Cardiac fibroblast (primary cell): Measurements from ENCODE around the gene LARGE1.

Experiments
- DNase-seq, 2 donors: peaks; one replicate each; pipeline versions ENCODE4 v3.0.0 to v3.0.0-alpha.2; 2010; ENCODE audit warnings: low read depth in 2 of 2
- H3K4me3 ChIP-seq, 2 donors: replicated peaks in 1 of 2; 1 replicate in 1 of 2; 2 replicates in 1 of 2; pipeline ENCODE4 v1.5.1; 2011; ENCODE audit warnings: low read depth in 2 of 2, low read length in 2 of 2, mild to moderate bottlenecking in 2 of 2, moderate library complexity in 1 of 2
- TF ChIP-seq, protein P1 (sequence below): IDR thresholded peaks from one replicate; pipeline ENCODE4 v1.5.1; 2011; ENCODE audit warnings: low read depth, mild to moderate bottlenecking, low read length, inconsistent platforms

The LARGE1 gene

DNA sequence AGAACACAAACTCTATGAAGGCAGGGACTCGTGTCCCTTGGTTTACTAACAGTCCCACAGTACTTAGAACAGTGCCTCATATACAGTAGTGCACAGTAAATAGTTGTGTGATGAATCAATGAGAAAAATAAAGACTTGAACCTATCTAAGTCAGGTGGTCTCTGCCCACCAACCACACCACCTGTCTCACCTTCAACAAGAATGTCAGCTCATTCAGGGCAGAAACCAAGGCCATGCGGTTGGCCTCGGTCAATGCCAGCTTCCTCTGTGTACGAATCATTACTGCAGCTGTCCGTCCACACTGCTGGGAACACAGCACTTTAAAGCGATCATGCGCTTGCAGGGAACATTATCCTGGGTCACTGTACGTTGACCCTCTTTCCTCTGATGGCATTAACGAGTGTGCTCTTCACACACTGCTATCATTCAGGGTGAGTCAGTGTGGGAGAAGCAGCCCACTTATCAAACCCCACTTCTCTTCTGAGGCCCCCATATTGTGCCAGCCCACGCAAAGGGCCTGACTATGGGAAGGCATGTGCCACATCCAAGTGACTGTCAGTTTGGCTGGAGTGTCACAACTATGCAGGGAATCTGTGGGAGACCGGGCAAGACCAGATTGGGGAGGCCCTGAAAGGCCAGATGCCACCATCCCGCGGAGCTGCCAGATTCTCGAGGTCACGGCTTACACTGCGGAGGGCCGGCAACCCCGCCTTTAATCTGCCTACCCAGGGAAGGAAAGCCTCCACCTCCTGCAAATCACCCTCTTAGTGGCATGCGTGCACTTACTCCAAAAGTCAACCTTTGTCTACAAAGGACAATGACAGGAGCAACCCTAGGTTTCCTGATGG is 36.1 kb downstream of the LARGE1 start:
- TF ChIP-seq, protein P1, sequence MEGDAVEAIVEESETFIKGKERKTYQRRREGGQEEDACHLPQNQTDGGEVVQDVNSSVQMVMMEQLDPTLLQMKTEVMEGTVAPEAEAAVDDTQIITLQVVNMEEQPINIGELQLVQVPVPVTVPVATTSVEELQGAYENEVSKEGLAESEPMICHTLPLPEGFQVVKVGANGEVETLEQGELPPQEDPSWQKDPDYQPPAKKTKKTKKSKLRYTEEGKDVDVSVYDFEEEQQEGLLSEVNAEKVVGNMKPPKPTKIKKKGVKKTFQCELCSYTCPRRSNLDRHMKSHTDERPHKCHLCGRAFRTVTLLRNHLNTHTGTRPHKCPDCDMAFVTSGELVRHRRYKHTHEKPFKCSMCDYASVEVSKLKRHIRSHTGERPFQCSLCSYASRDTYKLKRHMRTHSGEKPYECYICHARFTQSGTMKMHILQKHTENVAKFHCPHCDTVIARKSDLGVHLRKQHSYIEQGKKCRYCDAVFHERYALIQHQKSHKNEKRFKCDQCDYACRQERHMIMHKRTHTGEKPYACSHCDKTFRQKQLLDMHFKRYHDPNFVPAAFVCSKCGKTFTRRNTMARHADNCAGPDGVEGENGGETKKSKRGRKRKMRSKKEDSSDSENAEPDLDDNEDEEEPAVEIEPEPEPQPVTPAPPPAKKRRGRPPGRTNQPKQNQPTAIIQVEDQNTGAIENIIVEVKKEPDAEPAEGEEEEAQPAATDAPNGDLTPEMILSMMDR: no peak
- no peak overlapping the region for H3K4me3 ChIP-seq
- no peak for DNase-seq

- TF ChIP-seq, protein P1: no peak
- no peak overlapping the region for H3K4me3 ChIP-seq
- no peak for DNase-seq
Observed at GRCh38 chr22:33883561-33883960, 36.7 kb downstream of the LARGE1 start.

DNA sequence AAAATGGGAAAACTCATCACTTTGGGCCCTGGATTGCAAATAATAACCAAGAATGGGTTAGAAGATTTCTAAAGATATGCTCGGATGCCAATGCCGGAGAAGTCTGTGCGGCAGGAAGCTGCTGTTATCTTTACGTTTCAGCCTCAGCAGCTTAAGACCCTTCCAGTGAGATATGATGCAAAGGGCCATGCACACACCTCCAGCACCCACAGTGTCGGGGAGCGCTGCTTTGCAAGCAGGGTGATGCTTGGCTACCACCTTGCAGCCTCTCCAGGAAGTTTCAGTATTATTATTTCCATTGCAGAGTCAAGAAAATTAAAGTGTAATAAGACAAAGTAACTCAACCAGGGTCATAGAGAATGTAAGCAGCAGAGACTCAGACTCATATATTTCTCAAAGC is 37.3 kb downstream of the LARGE1 start:
- no peak overlapping the region for H3K4me3 ChIP-seq
- TF ChIP-seq, protein P1: no peak
- no peak for DNase-seq

DNA sequence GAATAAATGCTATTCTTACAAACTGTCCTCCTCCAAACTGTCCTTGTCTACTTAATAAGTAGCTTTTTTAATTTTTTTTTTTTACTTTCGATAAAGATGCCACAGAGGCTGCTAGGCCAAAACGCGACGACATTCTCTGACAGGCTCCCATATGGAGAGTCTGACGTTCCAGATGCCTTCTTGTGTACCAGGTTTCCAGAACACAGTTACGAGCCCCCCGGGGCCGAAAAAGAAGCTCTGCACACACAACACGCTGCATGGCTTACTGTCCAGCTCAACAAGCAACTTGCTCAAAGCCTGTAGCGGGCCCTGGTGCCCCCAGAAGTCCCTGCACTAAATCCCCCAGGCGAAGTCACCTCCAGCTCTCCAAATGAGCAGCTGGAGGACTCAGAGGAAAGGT is 39.3 kb downstream of the LARGE1 start:
- no peak for DNase-seq
- TF ChIP-seq, protein P1: no peak
- no peak overlapping the region for H3K4me3 ChIP-seq

DNA sequence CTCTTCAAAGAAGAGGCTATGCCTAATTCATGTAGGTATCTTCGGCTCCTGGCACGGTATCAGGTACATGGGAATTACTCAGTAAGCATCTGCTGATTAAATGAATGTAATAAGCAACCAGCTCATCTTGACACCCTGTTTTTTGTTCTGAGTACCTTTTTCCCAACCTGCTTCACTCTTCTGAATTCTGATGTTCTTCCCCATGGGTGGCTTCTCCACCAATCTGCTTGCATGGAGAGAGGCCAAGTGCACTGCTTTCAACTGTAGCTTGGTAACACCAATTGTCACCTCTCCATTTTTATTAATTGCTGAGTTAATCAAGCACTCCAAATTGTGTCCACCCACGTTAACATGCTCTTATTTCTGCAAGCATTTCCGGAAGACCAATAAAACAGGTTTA is 40.5 kb downstream of the LARGE1 start:
- TF ChIP-seq, protein P1: no peak
- DNase-seq: no peak
- H3K4me3 ChIP-seq: no peak overlapping the region

DNA sequence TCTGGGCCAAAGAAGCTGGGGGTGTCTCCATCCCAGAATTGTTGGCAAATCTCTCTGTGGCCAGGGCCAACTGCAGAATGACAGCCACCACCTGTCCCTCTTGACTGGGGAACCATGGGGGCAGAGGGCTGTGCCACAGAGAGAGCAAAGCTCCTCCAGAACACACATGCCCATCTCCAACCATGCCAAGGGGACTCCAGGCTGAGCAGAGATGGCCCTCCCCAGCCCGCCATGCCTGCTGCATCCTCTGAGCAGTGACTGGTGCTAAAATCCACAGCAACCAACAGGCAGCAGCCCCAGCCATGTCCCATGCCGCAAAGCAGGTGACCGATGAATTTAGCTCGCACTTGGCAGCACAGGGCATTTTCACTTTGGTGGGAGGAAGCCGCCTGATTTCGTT is 45.0 kb downstream of the LARGE1 start:
- no peak overlapping the region for H3K4me3 ChIP-seq
- no peak for DNase-seq
- TF ChIP-seq, protein P1: no peak

GRCh38 chr22:33874206-33874605 is 46.1 kb downstream of the LARGE1 start:
- no peak for DNase-seq
- no peak overlapping the region for H3K4me3 ChIP-seq
- TF ChIP-seq, protein P1: no peak
